Measurements from ENCODE around the gene KDELR1.

- TF ChIP-seq GATA2 (IDR thresholded peaks at IDR 0.05; ENCODE audit: low read depth, low read length) (no peak), GATA3 (IDR thresholded peaks at IDR 0.05; ENCODE audit: low read depth, low read length) (no peak)
Observed at GRCh38 chr19:48368936-48369335, 22.4 kb downstream of the KDELR1 start.

Data from SH-SY5Y (cell line).